Panc1 (cell line): ENCODE measurements around the gene ZNF653. TPM values are rescaled to one million over a fixed set of nuclear protein-coding genes. Genes with fewer than 3 reads are reported as not detected.

ENCODE experiments used
- ATAC-seq: fragments of 200-7000 bp; cut with Tn5 transposase; 2 replicates; pipeline ENCODE4 v1.9.1; 2020; ENCODE audit warnings: mild to moderate bottlenecking, moderate library complexity
- BruUV-seq: library from RNA; stranded (reverse); fragments of 400-500 nt; replicated peaks from 2 replicates; lab custom pipeline; 2021; lab: Mats Ljungman, UMichigan
- CTCF ChIA-PET: fragments of 300-600 bp; sonication (Branson Sonifier 250); formaldehyde crosslinking; loops from one replicate; lab custom pipeline; 2022; ENCODE audit warnings: antibody characterized with exemption; lab: Charles Lee
- POLR2A ChIA-PET: fragments of 300-600 bp; sonication (Branson Sonifier 250); formaldehyde crosslinking; loops from one replicate; lab custom pipeline; 2022; ENCODE audit warnings: antibody characterized with exemption; lab: Charles Lee
- DNase-seq: peaks from one replicate; pipeline ENCODE4 v3.0.0-alpha.2; 2010; ENCODE audit warnings: low read depth, low spot score
- H3K27ac ChIP-seq: 2 replicates; pipeline ENCODE4 v1.5.1; 2011; ENCODE audit warnings: mild to moderate bottlenecking, low read length, inconsistent platforms
- H3K27me3 ChIP-seq: fragments of 200-500 bp; sonication (Bioruptor generic); 2 replicates; pipeline ENCODE4 v1.6.0; 2014; ENCODE audit warnings: low read length, inconsistent platforms; ENCODE audit not compliant: control insufficient read depth, insufficient read depth
- H3K36me3 ChIP-seq: fragments of 200-500 bp; sonication (Bioruptor generic); 2 replicates; pipeline ENCODE4 v1.5.1; 2014; ENCODE audit warnings: inconsistent platforms, mild to moderate bottlenecking, low read length, moderate library complexity; ENCODE audit not compliant: control insufficient read depth, insufficient read depth
- H3K4me1 ChIP-seq: 2 replicates; pipeline ENCODE4 v1.5.1; 2011; ENCODE audit warnings: inconsistent platforms, mild to moderate bottlenecking, low read length, moderate library complexity; ENCODE audit not compliant: control insufficient read depth, insufficient read depth
- H3K4me3 ChIP-seq, 2 experiments: 2 replicates each; pipeline ENCODE4 v1.5.1; 2011 to 2012; ENCODE audit warnings: low read depth in 2 of 2, low read length in 2 of 2, mild to moderate bottlenecking in 2 of 2, inconsistent platforms in 1 of 2, moderate library complexity in 1 of 2
- H3K9me3 ChIP-seq: fragments of 200-500 bp; sonication (Bioruptor generic); 2 replicates; pipeline ENCODE4 v1.5.1; 2014; ENCODE audit warnings: low read depth, mild to moderate bottlenecking, inconsistent platforms, low read length, moderate library complexity; ENCODE audit not compliant: control insufficient read depth, insufficient read depth
- CTCF ChIP-seq: fragments of 450-650 bp; IDR thresholded peaks from 2 replicates; pipeline ENCODE4 v1.5.1; 2017; ENCODE audit warnings: mild to moderate bottlenecking
- POLR2AphosphoS5 ChIP-seq: IDR thresholded peaks from 2 replicates; pipeline ENCODE4 v1.6.1; 2012; ENCODE audit warnings: mild to moderate bottlenecking, low read depth, low read length, moderate library complexity
- REST ChIP-seq, 2 experiments: IDR thresholded peaks; 2 replicates each; pipeline ENCODE4 v1.6.1; 2011 to 2012; ENCODE audit warnings: low read depth in 2 of 2, control low read depth in 1 of 2, low read length in 1 of 2, mild to moderate bottlenecking in 1 of 2, moderate library complexity in 1 of 2; ENCODE audit not compliant: insufficient read depth in 1 of 2
- SIN3A ChIP-seq: IDR thresholded peaks from 2 replicates; pipeline ENCODE4 v1.6.1; 2012; ENCODE audit warnings: low read depth, mild to moderate bottlenecking, low read length, moderate library complexity, borderline replicate concordance; ENCODE audit not compliant: insufficient read depth
- TCF7L2 ChIP-seq: IDR thresholded peaks from 2 replicates; pipeline ENCODE4 v1.6.1; 2011; ENCODE audit warnings: mild to moderate bottlenecking, low read depth, low read length, inconsistent platforms
- in situ Hi-C: cut with HindIII; loops from 2 replicates; pipeline ENCODE4 v1.10.0; 2016; ENCODE audit warnings: low sequenced_read_pairs, low pct_unique_long_range_greater_than_20kb
- intact Hi-C: fragments of 100-400 bp; cut with micrococcal nuclease; formaldehyde crosslinking; loops from one replicate; pipeline ENCODE4 v1.10.0; 2022; ENCODE audit not compliant: unreplicated experiment
- total RNA-seq: library from RNA; stranded (reverse); gene quantifications from one replicate; pipeline ENCODE4 v1.2.1, GENCODE V29; 2021; ENCODE audit not compliant: unreplicated experiment

The ZNF653 gene
- total RNA-seq, 1 experiment from 2014 or later: 10.4 TPM

GRCh38 chr19:11535792-11536595, 30.4 kb upstream of the ZNF653 start:
- Histone ChIP-seq H3K4me1 (no peaks in the 10 kb centered on the region; the same call in none of the 2 replicates), H3K36me3 (no peaks in the 10 kb centered on the region), H3K4me3 (peak overlapping the region; percentile 30 to 57), H3K9me3 (no peaks in the 10 kb centered on the region), H3K27ac (peak overlapping the region; percentile 85), H3K27me3 (no peaks in the 10 kb centered on the region)
- no TSS peak for BruUV-seq
- ChIA-PET CTCF (interaction anchor here (1.6 kb wide), 1 partner anchor 14 kb away, joined by 6 read pairs; no protein-coding TSS in a partner anchor), POLR2A (no interaction called here)
- TF ChIP-seq REST (IDR thresholded peaks at IDR 0.05; ENCODE audit: insufficient read depth in 1 of 2, low read depth in 2 of 2, low read length in 1 of 2) (no peak), POLR2AphosphoS5 (0 out of 2 replicates have a peak, but pooled peaks have one; percentile 31), SIN3A (no peak), CTCF (peak; percentile 95), TCF7L2 (no peak)
- DNase-seq: peak; percentile 22
- peak; percentile 83 for ATAC-seq
- intact Hi-C loops (no loop called here), in situ Hi-C loops (no loop called here)

- in situ Hi-C loops (no loop called here), intact Hi-C loops (no loop called here)
- Histone ChIP-seq H3K27me3 (no peaks in the 10 kb centered on the region), H3K4me3 (no peak overlapping the region), H3K36me3 (no peaks in the 10 kb centered on the region), H3K9me3 (no peaks in the 10 kb centered on the region), H3K27ac (no peak overlapping the region), H3K4me1 (no peaks in the 10 kb centered on the region; the same call in none of the 2 replicates)
- BruUV-seq: no TSS peak
- POLR2A ChIA-PET: no interaction called here
- DNase-seq (no peak), ATAC-seq (no peak)
- CTCF ChIA-PET: interaction anchor here (1.6 kb wide), 1 partner anchor 15 kb away, joined by 6 read pairs; no protein-coding TSS in a partner anchor
- no peak for TF ChIP-seq POLR2AphosphoS5
These were observed 29.3 kb upstream of the ZNF653 start for GRCh38 chr19:11534948-11535347.

GRCh38 chr19:11534538-11534937, 28.9 kb upstream of the ZNF653 start:
- POLR2A ChIA-PET: no interaction called here
- DNase-seq: no peak
- intact Hi-C loops: no loop called here
- Histone ChIP-seq H3K36me3 (no peaks in the 10 kb centered on the region), H3K27ac (no peak overlapping the region), H3K27me3 (no peaks in the 10 kb centered on the region), H3K9me3 (no peaks in the 10 kb centered on the region), H3K4me3 (no peak overlapping the region), H3K4me1 (no peaks in the 10 kb centered on the region; the same call in none of the 2 replicates)
- no TSS peak for BruUV-seq
- CTCF ChIA-PET: no interaction called here
- in situ Hi-C loops: no loop called here
- TF ChIP-seq CTCF: no peak
- no peak for TF ChIP-seq TCF7L2
- no peak for TF ChIP-seq REST (IDR thresholded peaks at IDR 0.05; ENCODE audit: insufficient read depth in 1 of 2, low read depth in 2 of 2, low read length in 1 of 2)
- TF ChIP-seq SIN3A: no peak
- no peak for TF ChIP-seq POLR2AphosphoS5
- ATAC-seq: no peak
